Measurements from ENCODE around the gene IL20RA.
"Not testable (repeated sequence)": the region's sequence is repeated elsewhere in the genome, so short reads cannot be mapped to it uniquely, and the experiment has no call there.

The IL20RA gene

GRCh38 chr6:136962661-136963060 lies 82.1 kb downstream of the IL20RA start:
- TF ChIP-seq CTCF (IDR thresholded peaks at IDR 0.05; ENCODE audit: low read depth, low read length), result no peak

GRCh38 chr6:136961848-136962247 lies 82.9 kb downstream of the IL20RA start:
- no peak for TF ChIP-seq CTCF (IDR thresholded peaks at IDR 0.05; ENCODE audit: low read depth, low read length)
- no peak for DNase-seq (ENCODE audit: extremely low read depth, low read depth)

More at GRCh38 chr6:136962661-136963060, 82.1 kb downstream of the IL20RA start:
- no peak for DNase-seq (ENCODE audit: extremely low read depth, low read depth)

- no peak for DNase-seq (ENCODE audit: extremely low read depth, low read depth)
- TF ChIP-seq CTCF (IDR thresholded peaks at IDR 0.05; ENCODE audit: low read depth, low read length), result no peak
Measured at GRCh38 chr6:136960781-136961180, 84.0 kb downstream of the IL20RA start.

- DNase-seq (ENCODE audit: extremely low read depth, low read depth), result not testable (repeated sequence)
Measured at GRCh38 chr6:136959935-136960334, 84.8 kb downstream of the IL20RA start.

GRCh38 chr6:136959471-136959891 lies 85.3 kb downstream of the IL20RA start:
- no peak for TF ChIP-seq CTCF (IDR thresholded peaks at IDR 0.05; ENCODE audit: low read depth, low read length)
- DNase-seq (ENCODE audit: extremely low read depth, low read depth), result no peak

- DNase-seq (ENCODE audit: extremely low read depth, low read depth), result no peak
- TF ChIP-seq CTCF (IDR thresholded peaks at IDR 0.05; ENCODE audit: low read depth, low read length), result no peak
Measured at GRCh38 chr6:136958168-136958567, 86.6 kb downstream of the IL20RA start.

- TF ChIP-seq CTCF (IDR thresholded peaks at IDR 0.05; ENCODE audit: low read depth, low read length), result no peak
- DNase-seq (ENCODE audit: extremely low read depth, low read depth), result no peak
Measured at GRCh38 chr6:136956590-136957544, 87.9 kb downstream of the IL20RA start.

All from AG09319 (cell line).